Measurements from ENCODE around the gene BEND6.
"Not testable (repeated sequence)": the region's sequence is repeated elsewhere in the genome, so short reads cannot be mapped to it uniquely, and the experiment has no call there.

BEND6 gene

GRCh38 chr6:57024321-57024720 lies 69.4 kb downstream of the BEND6 start:
- H3K36me3 Mint-ChIP-seq: peaks cover 14% of the 10 kb centered on the region
- no peaks in the 10 kb centered on the region for H3K4me1 Mint-ChIP-seq
- ATAC-seq: no peak
- no peak overlapping the region for H3K27ac Mint-ChIP-seq
- H3K4me3 Mint-ChIP-seq: no peak overlapping the region
- peaks cover 24% of the 10 kb centered on the region for H3K9me3 Mint-ChIP-seq
- H3K27me3 Mint-ChIP-seq: peaks cover 12% of the 10 kb centered on the region

GRCh38 chr6:57024775-57025174 lies 69.9 kb downstream of the BEND6 start:
- H3K27ac Mint-ChIP-seq: no peak overlapping the region
- no peak overlapping the region for H3K4me3 Mint-ChIP-seq
- no peaks in the 10 kb centered on the region for H3K4me1 Mint-ChIP-seq
- peaks cover 17% of the 10 kb centered on the region for H3K27me3 Mint-ChIP-seq
- no peak for ATAC-seq
- H3K36me3 Mint-ChIP-seq: peaks cover 14% of the 10 kb centered on the region
- peaks cover 24% of the 10 kb centered on the region for H3K9me3 Mint-ChIP-seq

GRCh38 chr6:57026001-57026400 lies 71.1 kb downstream of the BEND6 start:
- no peak overlapping the region for H3K4me3 Mint-ChIP-seq
- no peak for ATAC-seq
- no peaks in the 10 kb centered on the region for H3K4me1 Mint-ChIP-seq

GRCh38 chr6:57027301-57027700 lies 72.4 kb downstream of the BEND6 start:
- peaks cover 14% of the 10 kb centered on the region for H3K36me3 Mint-ChIP-seq
- no peak for ATAC-seq
- H3K9me3 Mint-ChIP-seq: peaks cover 24% of the 10 kb centered on the region
- no peak overlapping the region for H3K27ac Mint-ChIP-seq
- H3K4me3 Mint-ChIP-seq: no peak overlapping the region
- no peaks in the 10 kb centered on the region for H3K4me1 Mint-ChIP-seq
- peaks cover 17% of the 10 kb centered on the region for H3K27me3 Mint-ChIP-seq

More at GRCh38 chr6:57026001-57026400, 71.1 kb downstream of the BEND6 start:
- Mint-ChIP-seq H3K27me3 (peaks cover 17% of the 10 kb centered on the region), H3K36me3 (peaks cover 14% of the 10 kb centered on the region), H3K9me3 (peaks cover 24% of the 10 kb centered on the region), H3K27ac (no peak overlapping the region)

GRCh38 chr6:57029213-57029612 lies 74.3 kb downstream of the BEND6 start:
- Mint-ChIP-seq H3K4me3 (no peak overlapping the region), H3K4me1 (no peaks in the 10 kb centered on the region), H3K27ac (no peak overlapping the region), H3K9me3 (peaks cover 14% of the 10 kb centered on the region), H3K27me3 (peaks cover 24% of the 10 kb centered on the region), H3K36me3 (peaks cover 14% of the 10 kb centered on the region)
- ATAC-seq: no peak

- ATAC-seq: no peak
- Mint-ChIP-seq H3K9me3 (no peaks in the 10 kb centered on the region), H3K27ac (no peak overlapping the region), H3K36me3 (no peaks in the 10 kb centered on the region), H3K27me3 (peaks cover 44% of the 10 kb centered on the region), H3K4me3 (no peak overlapping the region), H3K4me1 (no peaks in the 10 kb centered on the region)
Measured at GRCh38 chr6:57033228-57033627, 78.3 kb downstream of the BEND6 start.

GRCh38 chr6:57035549-57035948 lies 80.6 kb downstream of the BEND6 start:
- ATAC-seq: no peak
- Mint-ChIP-seq H3K27me3 (peaks cover 52% of the 10 kb centered on the region), H3K27ac (no peak overlapping the region), H3K4me1 (no peaks in the 10 kb centered on the region), H3K9me3 (no peaks in the 10 kb centered on the region), H3K36me3 (no peaks in the 10 kb centered on the region), H3K4me3 (no peak overlapping the region)

GRCh38 chr6:57038906-57039305 lies 84.0 kb downstream of the BEND6 start:
- no peaks in the 10 kb centered on the region for H3K9me3 Mint-ChIP-seq
- no peak overlapping the region for H3K4me3 Mint-ChIP-seq
- H3K36me3 Mint-ChIP-seq: no peaks in the 10 kb centered on the region
- no peaks in the 10 kb centered on the region for H3K4me1 Mint-ChIP-seq
- H3K27me3 Mint-ChIP-seq: peaks cover 53% of the 10 kb centered on the region
- no peak overlapping the region for H3K27ac Mint-ChIP-seq
- ATAC-seq: no peak

GRCh38 chr6:57040011-57040410 lies 85.1 kb downstream of the BEND6 start:
- no peak for ATAC-seq
- no peak overlapping the region for H3K4me3 Mint-ChIP-seq
- H3K36me3 Mint-ChIP-seq: no peaks in the 10 kb centered on the region

GRCh38 chr6:57044061-57044460 lies 89.2 kb downstream of the BEND6 start:
- Mint-ChIP-seq H3K36me3 (peaks cover 11% of the 10 kb centered on the region), H3K4me1 (peaks cover 22% of the 10 kb centered on the region), H3K27me3 (peaks cover 22% of the 10 kb centered on the region)
- ATAC-seq, H3K27ac Mint-ChIP-seq, H3K9me3 Mint-ChIP-seq, H3K4me3 Mint-ChIP-seq: not testable (repeated sequence)

More at GRCh38 chr6:57040011-57040410, 85.1 kb downstream of the BEND6 start:
- Mint-ChIP-seq H3K27me3 (peaks cover 46% of the 10 kb centered on the region), H3K9me3 (no peaks in the 10 kb centered on the region), H3K4me1 (no peaks in the 10 kb centered on the region), H3K27ac (no peak overlapping the region)

GRCh38 chr6:57044568-57044967 lies 89.7 kb downstream of the BEND6 start:
- ATAC-seq: no peak
- Mint-ChIP-seq H3K4me3 (no peak overlapping the region), H3K36me3 (peaks cover 15% of the 10 kb centered on the region), H3K27ac (no peak overlapping the region), H3K4me1 (peaks cover 27% of the 10 kb centered on the region), H3K27me3 (peaks cover 17% of the 10 kb centered on the region), H3K9me3 (no peaks in the 10 kb centered on the region)

- Mint-ChIP-seq H3K36me3 (peaks cover 27% of the 10 kb centered on the region), H3K4me3 (peak within 1 kb of the TSS; percentile 87), H3K4me1 (peaks cover 29% of the 10 kb centered on the region), H3K27ac (peak within 1 kb of the TSS; percentile 82)
- H3K9me3 Mint-ChIP-seq, H3K27me3 Mint-ChIP-seq: not testable (repeated sequence)
- ATAC-seq: peak; percentile 98
Measured at GRCh38 chr6:57046332-57047256, 91.7 kb downstream of the BEND6 start, which contains the start of gene KIAA1586. TSS of gene KIAA1586 (plus strand) at chr6:57046693. CDS start at chr6:57046756, 63 bp downstream.

- H3K9me3 Mint-ChIP-seq, ATAC-seq: not testable (repeated sequence)
Measured at GRCh38 chr6:57047257-57047585, 92.3 kb downstream of the BEND6 start.

GRCh38 chr6:57047859-57048258 lies 93.0 kb downstream of the BEND6 start:
- not testable (repeated sequence) for H3K4me3 Mint-ChIP-seq, H3K9me3 Mint-ChIP-seq, H3K27ac Mint-ChIP-seq, ATAC-seq, H3K27me3 Mint-ChIP-seq
- H3K4me1 Mint-ChIP-seq: peaks cover 29% of the 10 kb centered on the region
- H3K36me3 Mint-ChIP-seq: peaks cover 31% of the 10 kb centered on the region

More at GRCh38 chr6:57047257-57047585, 92.3 kb downstream of the BEND6 start:
- not testable (repeated sequence) for H3K4me3 Mint-ChIP-seq, H3K27me3 Mint-ChIP-seq, H3K27ac Mint-ChIP-seq
- Mint-ChIP-seq H3K36me3 (peaks cover 27% of the 10 kb centered on the region), H3K4me1 (peaks cover 29% of the 10 kb centered on the region)

GRCh38 chr6:57048577-57048976 lies 93.7 kb downstream of the BEND6 start:
- peaks cover 29% of the 10 kb centered on the region for H3K4me1 Mint-ChIP-seq
- H3K4me3 Mint-ChIP-seq: no peak overlapping the region
- H3K27ac Mint-ChIP-seq: no peak overlapping the region
- no peak for ATAC-seq
- H3K9me3 Mint-ChIP-seq: no peaks in the 10 kb centered on the region
- H3K27me3 Mint-ChIP-seq: no peaks in the 10 kb centered on the region
- H3K36me3 Mint-ChIP-seq: peaks cover 38% of the 10 kb centered on the region

- no peak overlapping the region for H3K4me3 Mint-ChIP-seq
- H3K9me3 Mint-ChIP-seq: no peaks in the 10 kb centered on the region
- peaks cover 23% of the 10 kb centered on the region for H3K36me3 Mint-ChIP-seq
- ATAC-seq: no peak
- H3K27ac Mint-ChIP-seq: no peak overlapping the region
- peaks cover 8% of the 10 kb centered on the region for H3K4me1 Mint-ChIP-seq
- no peaks in the 10 kb centered on the region for H3K27me3 Mint-ChIP-seq
Measured at GRCh38 chr6:57063847-57064246, 108.9 kb downstream of the BEND6 start.

All from stimulated activated memory B cell treated with anti-CD40 and anti-IgM and Interleukin-4, amounts not matched to agents 10 μg/mL and 1 μg/mL and 100 μg/mL, for 72 hours (primary cell).